ENCODE results near the gene DGKD. TPM values are rescaled to one million over a fixed set of nuclear protein-coding genes. Genes with fewer than 3 reads are reported as not detected.

DGKD gene
- total and polyA plus RNA-seq, 9 of the 15 experiments (the other 6 are each of a cell fraction or from before 2014, with no cell fraction given) = 0.52 to 29.5 (median 10.6) TPM

DNA sequence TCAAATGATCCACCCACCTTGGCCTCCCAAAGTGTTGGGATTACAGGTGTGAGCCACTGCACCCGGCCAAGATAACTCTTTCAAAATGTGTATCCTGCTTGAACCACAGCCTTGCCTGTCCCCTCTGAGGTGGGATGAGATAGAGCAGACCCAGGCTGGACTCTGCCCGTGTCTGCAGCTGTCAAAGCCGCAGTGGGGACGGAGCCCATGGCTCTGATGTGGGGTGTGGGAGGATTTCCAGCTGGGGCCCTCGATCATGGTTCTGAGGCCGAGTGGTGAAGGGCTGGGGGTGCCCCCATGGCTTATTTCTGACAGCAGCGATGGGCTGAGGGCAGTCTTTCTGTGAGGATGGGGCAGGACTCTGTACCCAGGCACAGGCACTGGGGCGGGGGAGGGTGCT, 104.5 kb downstream of the DGKD start:
- no peak overlapping the region for H3K4me3 ChIP-seq
- no peaks in the 10 kb centered on the region for H4K20me1 ChIP-seq (replicated peaks; ENCODE audit: control insufficient read depth, insufficient read depth, low read length)
- ChIA-PET CTCF (ENCODE audit: low intra/inter-chr PET ratio) (no interaction called here), POLR2A (interaction anchor here (0.6 kb wide), 1 partner anchor 927 kb away, joined by 3 read pairs; no protein-coding TSS in a partner anchor)
- no peak overlapping the region; a peak in 1 of 4 replicates for H3K9ac ChIP-seq (ENCODE audit: insufficient read depth in 1 of 2, low read depth in 2 of 2, low read length in 2 of 2)
- 81% methylated on average over 7 of the region's 8 CpGs for WGBS (ENCODE audit: insufficient coverage, low coverage, missing lambda C conversion rate)
- DNase-seq (ENCODE audit: extremely low read depth in 1 of 4, low spot score in 3 of 4) = no peak
- H3K79me2 ChIP-seq (ENCODE audit: control insufficient read depth, insufficient read depth, low read length) = no peaks in the 10 kb centered on the region
- no peak overlapping the region for H3K4me2 ChIP-seq (ENCODE audit: insufficient read depth, low read length)
- in situ Hi-C loops (cut with MboI) (no loop called here), intact Hi-C loops (cut with micrococcal nuclease) (no loop called here)
- TF ChIP-seq YY1 (IDR thresholded peaks at IDR 0.05; ENCODE audit: borderline replicate concordance in 1 of 3, control insufficient read depth in 1 of 3, extremely low read depth in 1 of 3, insufficient read depth in 3 of 3, insufficient read length in 1 of 3, insufficient replicate concordance in 2 of 3, low read depth in 1 of 3, low read length in 2 of 3) (no peak), ERF (CRISPR knock-in tag; IDR thresholded peaks at IDR 0.05) (no peak), BDP1 (IDR thresholded peaks at IDR 0.05; ENCODE audit: insufficient read depth, insufficient read length) (no peak), RBBP5 (IDR thresholded peaks at IDR 0.05; ENCODE audit: borderline replicate concordance, insufficient read depth, low read length, poor library complexity, severe bottlenecking) (no peak), SAFB2 (IDR thresholded peaks at IDR 0.05; ENCODE audit: borderline replicate concordance, low read depth, low read length, severe bottlenecking) (no peak), SETDB1 (IDR thresholded peaks at IDR 0.05; ENCODE audit: low read length) (no peak), KDM1A (IDR thresholded peaks at IDR 0.05) (no peak)
- H3K9me1 ChIP-seq (ENCODE audit: control insufficient read depth, insufficient read depth, low read length) = no peaks in the 10 kb centered on the region
- H3K36me3 ChIP-seq (ENCODE audit: control insufficient read depth, insufficient read depth, low read length) = peaks cover 48% of the 10 kb centered on the region; the same call in 2 of the 3 replicates
- ATAC-seq = no peak
- no TSS peak for BruUV-seq (replicated peaks)
- FAIRE-seq = no peak
- H3K27me3 ChIP-seq (ENCODE audit: control insufficient read depth in 2 of 2, insufficient read depth in 2 of 2, low read length in 2 of 2) = no peaks in the 10 kb centered on the region
- no peaks in the 10 kb centered on the region for H3K9me3 ChIP-seq (replicated peaks; ENCODE audit: control insufficient read depth, insufficient read depth, low read depth, low read length)
- no peak overlapping the region for H2AFZ ChIP-seq (ENCODE audit: low read depth, low read length)
- H3K27ac ChIP-seq (ENCODE audit: extremely low read depth, low read depth, low read length) = no peak overlapping the region
- H3K4me1 ChIP-seq (replicated peaks in 1 of 2; ENCODE audit: control insufficient read depth in 2 of 2, insufficient read depth in 2 of 2, low read length in 2 of 2) = no peaks in the 10 kb centered on the region
